ENCODE measurements around the gene CDT1.

DNA sequence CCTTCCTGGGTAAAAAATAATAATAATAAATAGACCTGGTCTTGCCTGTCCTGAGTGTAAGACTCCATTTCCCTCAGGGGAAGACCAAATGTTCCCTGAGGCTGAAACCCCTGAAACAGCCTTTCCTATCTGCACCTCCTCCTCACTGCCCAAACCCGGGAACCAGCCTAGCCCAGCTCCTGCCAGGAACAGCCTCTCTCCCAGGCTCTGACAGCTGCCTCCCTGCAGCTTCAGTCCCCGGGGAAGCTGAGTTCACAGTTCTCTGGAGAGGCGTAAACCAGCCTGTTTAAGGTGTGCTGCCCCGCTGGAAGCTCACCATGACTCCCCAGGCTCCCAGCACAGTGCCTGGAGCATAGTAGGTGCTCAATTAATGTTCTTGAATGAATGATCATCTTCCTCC is 7.3 kb upstream of the CDT1 start:
- TF ChIP-seq, protein P1, sequence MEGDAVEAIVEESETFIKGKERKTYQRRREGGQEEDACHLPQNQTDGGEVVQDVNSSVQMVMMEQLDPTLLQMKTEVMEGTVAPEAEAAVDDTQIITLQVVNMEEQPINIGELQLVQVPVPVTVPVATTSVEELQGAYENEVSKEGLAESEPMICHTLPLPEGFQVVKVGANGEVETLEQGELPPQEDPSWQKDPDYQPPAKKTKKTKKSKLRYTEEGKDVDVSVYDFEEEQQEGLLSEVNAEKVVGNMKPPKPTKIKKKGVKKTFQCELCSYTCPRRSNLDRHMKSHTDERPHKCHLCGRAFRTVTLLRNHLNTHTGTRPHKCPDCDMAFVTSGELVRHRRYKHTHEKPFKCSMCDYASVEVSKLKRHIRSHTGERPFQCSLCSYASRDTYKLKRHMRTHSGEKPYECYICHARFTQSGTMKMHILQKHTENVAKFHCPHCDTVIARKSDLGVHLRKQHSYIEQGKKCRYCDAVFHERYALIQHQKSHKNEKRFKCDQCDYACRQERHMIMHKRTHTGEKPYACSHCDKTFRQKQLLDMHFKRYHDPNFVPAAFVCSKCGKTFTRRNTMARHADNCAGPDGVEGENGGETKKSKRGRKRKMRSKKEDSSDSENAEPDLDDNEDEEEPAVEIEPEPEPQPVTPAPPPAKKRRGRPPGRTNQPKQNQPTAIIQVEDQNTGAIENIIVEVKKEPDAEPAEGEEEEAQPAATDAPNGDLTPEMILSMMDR (IDR thresholded peaks at IDR 0.05 in 8 of 11, conservative IDR thresholded peaks at IDR 0.05 in 3 of 11) = no peak
- TF ChIP-seq POLR2A (IDR thresholded peaks at IDR 0.05) = no peak
- no peak for TF ChIP-seq POLR2AphosphoS5 (IDR thresholded peaks at IDR 0.05)

Data from spleen (tissue), 7 donors.